H9 (cell line): ENCODE results near the gene ZNF792. TPM values are rescaled to one million over a fixed set of nuclear protein-coding genes. Genes with fewer than 3 reads are reported as not detected.

Experiments used
- DNase-seq: peaks from one replicate; pipeline ENCODE4 v3.0.0-alpha.2; 2017
- H2AFZ ChIP-seq: one replicate; pipeline ENCODE4 v1.6.1; 2013; ENCODE audit warnings: mild to moderate bottlenecking, low read length, control low read depth, moderate library complexity
- H2AK5ac ChIP-seq: 2 replicates; pipeline ENCODE4 v1.6.1; 2013; ENCODE audit warnings: low read length, control low read depth, mixed read lengths; ENCODE audit not compliant: insufficient read length
- H2BK120ac ChIP-seq: one replicate; pipeline ENCODE4 v1.6.1; 2013; ENCODE audit warnings: low read depth, mild to moderate bottlenecking, low read length, control low read depth, inconsistent platforms; ENCODE audit not compliant: poor library complexity, severe bottlenecking
- H2BK12ac ChIP-seq: 2 replicates; pipeline ENCODE4 v1.6.1; 2013; ENCODE audit warnings: low read length, control low read depth, mixed read lengths, low read depth; ENCODE audit not compliant: insufficient read length
- H2BK15ac ChIP-seq: 2 replicates; pipeline ENCODE4 v1.6.1; 2013; ENCODE audit warnings: low read depth, low read length, control low read depth
- H2BK20ac ChIP-seq: one replicate; pipeline ENCODE4 v1.6.1; 2013; ENCODE audit warnings: low read depth, mild to moderate bottlenecking, low read length, control low read depth, inconsistent platforms; ENCODE audit not compliant: poor library complexity, severe bottlenecking
- H2BK5ac ChIP-seq: 2 replicates; pipeline ENCODE4 v1.6.1; 2013; ENCODE audit warnings: low read length, control low read depth, mixed read lengths; ENCODE audit not compliant: insufficient read length
- H3K14ac ChIP-seq: 2 replicates; pipeline ENCODE4 v1.6.1; 2013; ENCODE audit warnings: low read length, control low read depth; ENCODE audit not compliant: insufficient read depth
- H3K18ac ChIP-seq: 2 replicates; pipeline ENCODE4 v1.6.1; 2013; ENCODE audit warnings: low read depth, mild to moderate bottlenecking, mixed read lengths, low read length, control low read depth; ENCODE audit not compliant: insufficient read length
- H3K23ac ChIP-seq: 2 replicates; pipeline ENCODE4 v1.6.1; 2013; ENCODE audit warnings: low read length, control low read depth, mixed read lengths, low read depth; ENCODE audit not compliant: insufficient read length
- H3K23me2 ChIP-seq: 2 replicates; pipeline ENCODE4 v1.6.1; 2013; ENCODE audit warnings: low read depth, mild to moderate bottlenecking, mixed read lengths, low read length, control low read depth; ENCODE audit not compliant: insufficient read length, poor library complexity, severe bottlenecking
- H3K27ac ChIP-seq: 2 replicates; pipeline ENCODE4 v1.5.1; 2013; ENCODE audit warnings: low read length, control low read depth, mixed read lengths, low read depth; ENCODE audit not compliant: insufficient read length
- H3K27me3 ChIP-seq: 2 replicates; pipeline ENCODE4 v1.6.1; 2013; ENCODE audit warnings: low read length, control low read depth, inconsistent platforms; ENCODE audit not compliant: insufficient read depth
- H3K4ac ChIP-seq: 2 replicates; pipeline ENCODE4 v1.6.1; 2013; ENCODE audit warnings: low read depth, mild to moderate bottlenecking, control low read depth, inconsistent platforms, low read length, moderate library complexity
- H3K4me1 ChIP-seq: 2 replicates; pipeline ENCODE4 v1.6.1; 2013; ENCODE audit warnings: low read length, control low read depth, inconsistent platforms; ENCODE audit not compliant: insufficient read depth
- H3K4me2 ChIP-seq: 2 replicates; pipeline ENCODE4 v1.6.1; 2013; ENCODE audit warnings: low read length, control low read depth, mixed read lengths; ENCODE audit not compliant: insufficient read length, insufficient read depth
- H3K56ac ChIP-seq: 2 replicates; pipeline ENCODE4 v1.6.1; 2013; ENCODE audit warnings: low read depth, mild to moderate bottlenecking, mixed read lengths, low read length, control low read depth; ENCODE audit not compliant: insufficient read length
- H3K79me1 ChIP-seq: 2 replicates; pipeline ENCODE4 v1.6.1; 2013; ENCODE audit warnings: low read depth, mild to moderate bottlenecking, moderate library complexity, low read length, control low read depth, inconsistent platforms; ENCODE audit not compliant: insufficient read depth, poor library complexity, severe bottlenecking
- H3K79me2 ChIP-seq: 2 replicates; pipeline ENCODE4 v1.6.1; 2013; ENCODE audit warnings: low read length, control low read depth, inconsistent platforms; ENCODE audit not compliant: insufficient read depth
- H3K9ac ChIP-seq: 2 replicates; pipeline ENCODE4 v1.6.1; 2013; ENCODE audit warnings: low read length, control low read depth, mixed read lengths; ENCODE audit not compliant: insufficient read length; ENCODE audit errors: extremely low read depth
- H3K9me3 ChIP-seq: one replicate; pipeline ENCODE4 v1.6.1; 2013; ENCODE audit warnings: low read depth, low read length, inconsistent platforms; ENCODE audit not compliant: control insufficient read depth
- H3T11ph ChIP-seq: one replicate; pipeline ENCODE4 v1.6.1; 2013; ENCODE audit warnings: mild to moderate bottlenecking, low read length, control low read depth, inconsistent platforms
- H4K20me1 ChIP-seq: one replicate; pipeline ENCODE4 v1.6.1; 2013; ENCODE audit not compliant: control insufficient read depth, insufficient read length, insufficient read depth
- H4K5ac ChIP-seq: 2 replicates; pipeline ENCODE4 v1.6.1; 2013; ENCODE audit warnings: low read depth, mild to moderate bottlenecking, mixed read lengths, low read length, control low read depth; ENCODE audit not compliant: insufficient read length
- H4K8ac ChIP-seq: replicated peaks from 2 replicates; pipeline ENCODE4 v1.6.1; 2013; ENCODE audit warnings: low read length, control low read depth, mixed read lengths, low read depth; ENCODE audit not compliant: insufficient read length
- H4K91ac ChIP-seq: 2 replicates; pipeline ENCODE4 v1.6.1; 2013; ENCODE audit warnings: low read depth, mild to moderate bottlenecking, moderate library complexity, mixed read lengths, low read length, control low read depth; ENCODE audit not compliant: insufficient read length
- H3K27ac Mint-ChIP-seq, 3 experiments: 2 replicates in 2 of 3; 3 replicates in 1 of 3; pipeline ENCODE4 v1.8.0; 2020 to 2021; ENCODE audit warnings: mixed read lengths in 3 of 3, mild to moderate bottlenecking in 1 of 3, moderate library complexity in 1 of 3
- H3K27me3 Mint-ChIP-seq: 2 replicates; pipeline ENCODE4 v1.8.0; 2021; ENCODE audit warnings: low read depth, mild to moderate bottlenecking, moderate library complexity, mixed read lengths
- H3K36me3 Mint-ChIP-seq, 3 experiments: 2 replicates in 2 of 3; 3 replicates in 1 of 3; pipeline ENCODE4 v1.8.0; 2020 to 2021; ENCODE audit warnings: low read depth in 3 of 3, mixed read lengths in 3 of 3; ENCODE audit not compliant: insufficient read depth in 1 of 3
- H3K4me1 Mint-ChIP-seq, 2 experiments: 2 replicates each; pipeline ENCODE4 v1.8.0; 2020; ENCODE audit warnings: mixed read lengths in 2 of 2
- H3K4me3 Mint-ChIP-seq, 2 experiments: 2 replicates in 1 of 2; 3 replicates in 1 of 2; pipeline ENCODE4 v1.8.0; 2020 to 2021; ENCODE audit warnings: mild to moderate bottlenecking in 2 of 2, mixed read lengths in 2 of 2, moderate library complexity in 1 of 2
- H3K9me3 Mint-ChIP-seq, 2 experiments: 2 replicates in 1 of 2; 3 replicates in 1 of 2; pipeline ENCODE4 v1.8.0; 2020; ENCODE audit warnings: mild to moderate bottlenecking in 2 of 2, mixed read lengths in 2 of 2, moderate library complexity in 1 of 2
- WGBS: extraction: QIAGEN DNeasy Blood & Tissue Kit; methylation state at CpG from one replicate; pipeline ENCODE4 v1.1.7; 2013; ENCODE audit warnings: missing lambda C conversion rate, low lambda C conversion rate, mixed read lengths; ENCODE audit not compliant: insufficient read length; ENCODE audit errors: extremely low coverage; 5-methylcytosine and 5-hydroxymethylcytosine counted together
- total RNA-seq: library from RNA; stranded (reverse); gene quantifications from 2 replicates; pipeline ENCODE4 v1.2.1, GENCODE V29; 2021
- TF ChIP-seq, protein P1 (sequence below): fragments of 200-600 bp; sonication (generic); conservative IDR thresholded peaks from 3 replicates; pipeline ENCODE4 v1.8.0; 2021; ENCODE audit warnings: antibody characterized with exemption, mild to moderate bottlenecking

ZNF792 gene
- total RNA-seq, 1 experiment from 2014 or later = 8.3 TPM

DNA sequence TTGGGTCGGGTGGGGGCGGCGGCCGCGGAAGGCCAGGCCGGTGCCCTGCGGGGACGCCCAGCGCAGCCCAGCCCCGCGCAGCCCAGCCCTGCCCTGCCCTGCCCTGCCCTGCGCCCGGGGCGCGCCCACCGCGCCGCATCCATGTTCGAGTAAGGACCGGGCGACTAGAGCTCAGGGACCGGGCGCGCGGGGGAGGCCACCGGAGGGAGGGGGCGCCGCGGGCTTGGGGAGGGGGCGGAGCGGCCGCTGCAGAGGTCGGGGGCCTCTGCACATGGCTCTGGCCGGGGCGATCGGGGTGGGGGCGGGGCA is 36.3 kb upstream of the ZNF792 start:
- no peak overlapping the region for H3K14ac ChIP-seq
- H3T11ph ChIP-seq = no peak overlapping the region
- no peak overlapping the region for H3K23ac ChIP-seq
- Mint-ChIP-seq H3K4me3 (peak overlapping the region; percentile 98 to 100; a peak in 3 of 5 replicates), H3K27me3 (no peaks in the 10 kb centered on the region; the same call in 1 of the 2 replicates), H3K36me3 (peaks cover 30 to 33% (median 30%) of the 10 kb centered on the region in 3 experiments), H3K27ac (no peak overlapping the region), H3K9me3 (peaks cover 0 to 2% of the 10 kb centered on the region in 2 experiments; a peak in 3 of 5 replicates), H3K4me1 (peaks cover 42 to 55% of the 10 kb centered on the region in 2 experiments)
- no peak overlapping the region for H4K5ac ChIP-seq
- peaks cover 3% of the 10 kb centered on the region for H3K79me1 ChIP-seq
- H3K4me2 ChIP-seq = no peak overlapping the region
- no peak overlapping the region for H2BK20ac ChIP-seq
- no peak overlapping the region for H2AFZ ChIP-seq
- H4K8ac ChIP-seq = no peak overlapping the region
- no peaks in the 10 kb centered on the region for H3K27me3 ChIP-seq
- no peak overlapping the region for H3K18ac ChIP-seq
- no peak overlapping the region for H3K9ac ChIP-seq
- TF ChIP-seq, protein P1, sequence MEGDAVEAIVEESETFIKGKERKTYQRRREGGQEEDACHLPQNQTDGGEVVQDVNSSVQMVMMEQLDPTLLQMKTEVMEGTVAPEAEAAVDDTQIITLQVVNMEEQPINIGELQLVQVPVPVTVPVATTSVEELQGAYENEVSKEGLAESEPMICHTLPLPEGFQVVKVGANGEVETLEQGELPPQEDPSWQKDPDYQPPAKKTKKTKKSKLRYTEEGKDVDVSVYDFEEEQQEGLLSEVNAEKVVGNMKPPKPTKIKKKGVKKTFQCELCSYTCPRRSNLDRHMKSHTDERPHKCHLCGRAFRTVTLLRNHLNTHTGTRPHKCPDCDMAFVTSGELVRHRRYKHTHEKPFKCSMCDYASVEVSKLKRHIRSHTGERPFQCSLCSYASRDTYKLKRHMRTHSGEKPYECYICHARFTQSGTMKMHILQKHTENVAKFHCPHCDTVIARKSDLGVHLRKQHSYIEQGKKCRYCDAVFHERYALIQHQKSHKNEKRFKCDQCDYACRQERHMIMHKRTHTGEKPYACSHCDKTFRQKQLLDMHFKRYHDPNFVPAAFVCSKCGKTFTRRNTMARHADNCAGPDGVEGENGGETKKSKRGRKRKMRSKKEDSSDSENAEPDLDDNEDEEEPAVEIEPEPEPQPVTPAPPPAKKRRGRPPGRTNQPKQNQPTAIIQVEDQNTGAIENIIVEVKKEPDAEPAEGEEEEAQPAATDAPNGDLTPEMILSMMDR = no peak
- no peak overlapping the region for H3K27ac ChIP-seq
- peaks cover 3% of the 10 kb centered on the region; the same call in 1 of the 2 replicates for H3K4me1 ChIP-seq
- no peak overlapping the region for H3K56ac ChIP-seq
- no peak overlapping the region for H2BK120ac ChIP-seq
- no peaks in the 10 kb centered on the region for H3K9me3 ChIP-seq
- peaks cover 21% of the 10 kb centered on the region for H3K23me2 ChIP-seq
- peaks cover 34% of the 10 kb centered on the region; the same call in 1 of the 2 replicates for H3K79me2 ChIP-seq
- no peak overlapping the region for H2BK5ac ChIP-seq
- no CpG with 5 or more reads among the region's 37 CpGs for WGBS
- H2BK15ac ChIP-seq = no peak overlapping the region
- no peak for DNase-seq
- H2BK12ac ChIP-seq = no peak overlapping the region
- H4K91ac ChIP-seq = no peak overlapping the region
- no peak overlapping the region for H3K4ac ChIP-seq
- H4K20me1 ChIP-seq = no peaks in the 10 kb centered on the region
- no peak overlapping the region for H2AK5ac ChIP-seq
